Natural killer cell (primary cell): ENCODE data around the gene TIAM1. TPM values are rescaled to one million over a fixed set of nuclear protein-coding genes. Genes with fewer than 3 reads are reported as not detected.

Experiments used
- ATAC-seq, 3 donors: fragments of 150-1000 bp in 2 of 3; fragments of 200-7000 bp in 1 of 3; cut with Tn5 transposase; 1 replicate in 1 of 3; 2 replicates in 2 of 3; pipeline ENCODE4 v1.10.0; 2021; ENCODE audit warnings: mild to moderate bottlenecking in 2 of 3, moderate library complexity in 2 of 3
- DNase-seq, 2 donors: peaks; one replicate each; pipeline versions ENCODE4 v3.0.0 to v3.0.0-alpha.2; 2013 to 2021; ENCODE audit warnings: mixed read lengths in 1 of 2
- H3K27ac ChIP-seq: one replicate; pipeline ENCODE4 v1.5.1; 2013; ENCODE audit warnings: mild to moderate bottlenecking, low read length
- H3K27me3 ChIP-seq: one replicate; pipeline ENCODE4 v1.6.1; 2013; ENCODE audit warnings: low read length; ENCODE audit not compliant: control insufficient read depth, insufficient read depth
- H3K36me3 ChIP-seq: one replicate; pipeline ENCODE4 v1.6.1; 2013; ENCODE audit warnings: low read length; ENCODE audit not compliant: control insufficient read depth, insufficient read depth
- H3K4me1 ChIP-seq: one replicate; pipeline ENCODE4 v1.6.1; 2013; ENCODE audit warnings: low read length; ENCODE audit not compliant: control insufficient read depth, insufficient read depth
- H3K4me3 ChIP-seq: one replicate; pipeline ENCODE4 v1.5.1; 2013; ENCODE audit warnings: low read length
- H3K9me3 ChIP-seq: one replicate; pipeline ENCODE4 v1.6.1; 2013; ENCODE audit warnings: low read length; ENCODE audit not compliant: control insufficient read depth, insufficient read depth
- H3K27ac Mint-ChIP-seq, 2 donors: one replicate each; pipeline ENCODE4 v1.8.0; 2022; ENCODE audit warnings: mild to moderate bottlenecking in 2 of 2, mixed read lengths in 2 of 2, moderate library complexity in 1 of 2
- H3K27me3 Mint-ChIP-seq, 2 donors: one replicate each; pipeline ENCODE4 v1.8.0; 2022; ENCODE audit warnings: low read depth in 2 of 2, mixed read lengths in 2 of 2
- H3K36me3 Mint-ChIP-seq: one replicate; pipeline ENCODE4 v1.8.0; 2022; ENCODE audit warnings: mixed read lengths
- H3K4me1 Mint-ChIP-seq, 2 donors: one replicate each; pipeline ENCODE4 v1.8.0; 2022; ENCODE audit warnings: mixed read lengths in 2 of 2
- H3K4me3 Mint-ChIP-seq: one replicate; pipeline ENCODE4 v1.8.0; 2022; ENCODE audit warnings: mild to moderate bottlenecking, moderate library complexity, mixed read lengths
- H3K9me3 Mint-ChIP-seq, 2 donors: one replicate each; pipeline ENCODE4 v1.8.0; 2022; ENCODE audit warnings: mixed read lengths in 2 of 2
- CTCF ChIP-seq: fragments of 200-600 bp; IDR thresholded peaks from one replicate; pipeline ENCODE4 v1.8.0; 2022; ENCODE audit warnings: antibody characterized with exemption
- WGBS: methylation state at CpG from one replicate; pipeline ENCODE4 v1.1.7; 2013; ENCODE audit warnings: missing lambda C conversion rate; ENCODE audit not compliant: insufficient coverage; 5-methylcytosine and 5-hydroxymethylcytosine counted together
- intact Hi-C: fragments of 100-400 bp; cut with micrococcal nuclease; formaldehyde crosslinking; loops from one replicate; pipeline ENCODE4 v1.14.2; 2022
- total RNA-seq, 4 donors: library from RNA; stranded (reverse); fragments of 120-200 nt in 1 of 4; gene quantifications; one replicate each; pipeline versions ENCODE4 v1.2.3 to v1.2.4, GENCODE V29; 2013 to 2022

The TIAM1 gene
- total RNA-seq, 3 donors from 2014 or later (not counting 1 experiment from before 2014, with no cell fraction given): 19.1 to 32.3 (median 19.4) TPM

GRCh38 chr21:31156169-31156568 lies 187.9 kb downstream of the TIAM1 start:
- H3K36me3 Mint-ChIP-seq: peaks cover 4% of the 10 kb centered on the region
- H3K4me1 Mint-ChIP-seq: peaks cover 8 to 12% of the 10 kb centered on the region in 2 donors
- Histone ChIP-seq H3K27ac (no peak overlapping the region), H3K4me1 (peaks cover 12% of the 10 kb centered on the region), H3K9me3 (peaks cover 3% of the 10 kb centered on the region), H3K4me3 (no peak overlapping the region), H3K36me3 (peaks cover 3% of the 10 kb centered on the region), H3K27me3 (no peaks in the 10 kb centered on the region)
- intact Hi-C loops: no loop called here
- no peak overlapping the region for H3K4me3 Mint-ChIP-seq
- peaks cover 0 to 2% of the 10 kb centered on the region in 2 donors for H3K27me3 Mint-ChIP-seq
- no peak for TF ChIP-seq CTCF
- ATAC-seq (no peak), DNase-seq (no peak)
- peaks cover 2 to 3% of the 10 kb centered on the region in 2 donors for H3K9me3 Mint-ChIP-seq
- H3K27ac Mint-ChIP-seq: no peak overlapping the region

- 82% methylated on average over 6 of the region's 7 CpGs for WGBS
- Histone ChIP-seq H3K9me3 (no peaks in the 10 kb centered on the region), H3K4me3 (no peak overlapping the region), H3K27ac (no peak overlapping the region), H3K4me1 (no peaks in the 10 kb centered on the region), H3K27me3 (no peaks in the 10 kb centered on the region), H3K36me3 (peaks cover 3% of the 10 kb centered on the region)
- Mint-ChIP-seq H3K4me1 (no peaks in the 10 kb centered on the region), H3K27ac (no peak overlapping the region), H3K9me3 (peaks cover 2 to 3% of the 10 kb centered on the region in 2 donors), H3K36me3 (peaks cover 7% of the 10 kb centered on the region), H3K27me3 (peaks cover 0 to 2% of the 10 kb centered on the region in 2 donors), H3K4me3 (no peak overlapping the region)
- intact Hi-C loops: no loop called here
- ATAC-seq (no peak), DNase-seq (no peak)
- no peak for TF ChIP-seq CTCF
Measured at GRCh38 chr21:31151156-31152045, 192.7 kb downstream of the TIAM1 start.

- intact Hi-C loops: no loop called here
- H3K4me1 ChIP-seq: no peaks in the 10 kb centered on the region
- no peak overlapping the region for H3K4me3 ChIP-seq
- no peaks in the 10 kb centered on the region for H3K27me3 ChIP-seq
- Mint-ChIP-seq H3K4me1 (no peaks in the 10 kb centered on the region), H3K27me3 (peaks cover 0 to 2% of the 10 kb centered on the region in 2 donors), H3K36me3 (no peaks in the 10 kb centered on the region), H3K4me3 (no peak overlapping the region), H3K27ac (no peak overlapping the region), H3K9me3 (no peaks in the 10 kb centered on the region)
- TF ChIP-seq CTCF: no peak
- H3K9me3 ChIP-seq: no peaks in the 10 kb centered on the region
- ATAC-seq (no peak), DNase-seq (no peak)
- 94% methylated on average over 3 of the region's 3 CpGs for WGBS
- no peak overlapping the region for H3K27ac ChIP-seq
- H3K36me3 ChIP-seq: peaks cover 2% of the 10 kb centered on the region
Measured at GRCh38 chr21:31145274-31145673, 198.8 kb downstream of the TIAM1 start.
